ENCODE data around the gene C17orf100. TPM values are rescaled to one million over a fixed set of nuclear protein-coding genes. Genes with fewer than 3 reads are reported as not detected.

Gene C17orf100
- total and polyA plus RNA-seq, 4 donors = 0.56 to 33.2 (median 2.7) TPM

GRCh38 chr17:6683730-6684459 lies 32.3 kb downstream of the C17orf100 start:
- H3K9me3 ChIP-seq (ENCODE audit: control insufficient read depth in 4 of 4, low read length in 3 of 4) = no peaks in the 10 kb centered on the region
- 54% methylated on average over 3 of the region's 3 CpGs for WGBS
- peak overlapping the region in 1 of 2 donors; percentile 4 for H3K27ac ChIP-seq (ENCODE audit: low read depth in 1 of 2, low read length in 2 of 2)
- no peak overlapping the region for H3K9ac ChIP-seq (ENCODE audit: low read depth in 1 of 2, low read length in 2 of 2)
- no peak overlapping the region for H3K4me3 ChIP-seq (ENCODE audit: low read depth in 1 of 3, low read length in 3 of 3)
- H3K4me1 ChIP-seq (ENCODE audit: control insufficient read depth in 4 of 4, insufficient read depth in 4 of 4, low read length in 3 of 4) = peaks cover 4 to 51% (median 37%) of the 10 kb centered on the region in 4 donors
- no peaks in the 10 kb centered on the region for H3K27me3 ChIP-seq (ENCODE audit: control insufficient read depth in 4 of 4, insufficient read depth in 4 of 4, low read length in 3 of 4)
- H3K36me3 ChIP-seq (ENCODE audit: control insufficient read depth in 4 of 4, insufficient read depth in 3 of 4, low read depth in 1 of 4, low read length in 3 of 4) = peaks cover 1 to 9% (median 5%) of the 10 kb centered on the region in 4 donors
- TF ChIP-seq EGR1 (IDR thresholded peaks at IDR 0.05; ENCODE audit: low read depth in 2 of 2) = peak in 1 of 2 donors; percentile 8
- no peak for TF ChIP-seq MAX (IDR thresholded peaks at IDR 0.05)
- no peak for DNase-seq (ENCODE audit: low spot score)

- H3K9me3 ChIP-seq (ENCODE audit: control insufficient read depth in 4 of 4, low read length in 3 of 4) = no peaks in the 10 kb centered on the region
- DNase-seq (ENCODE audit: low spot score) = no peak
- H3K36me3 ChIP-seq (ENCODE audit: control insufficient read depth in 4 of 4, insufficient read depth in 3 of 4, low read depth in 1 of 4, low read length in 3 of 4) = peaks cover 1 to 14% (median 6%) of the 10 kb centered on the region in 4 donors
- H3K9ac ChIP-seq (ENCODE audit: low read depth in 1 of 2, low read length in 2 of 2) = no peak overlapping the region
- no peak overlapping the region for H3K4me3 ChIP-seq (ENCODE audit: low read depth in 1 of 3, low read length in 3 of 3)
- no peak for TF ChIP-seq ATF3 (IDR thresholded peaks at IDR 0.05)
- peak; percentile 23 to 29 for TF ChIP-seq JUND (IDR thresholded peaks at IDR 0.05)
- TF ChIP-seq HNF4A (conservative IDR thresholded peaks at IDR 0.05) = peak in 1 of 2 donors; percentile 21
- TF ChIP-seq HNF4G (IDR thresholded peaks at IDR 0.05) = no peak
- TF ChIP-seq RAD21 (IDR thresholded peaks at IDR 0.05) = peak in 1 of 2 donors; percentile 21
- no peaks in the 10 kb centered on the region for H3K27me3 ChIP-seq (ENCODE audit: control insufficient read depth in 4 of 4, insufficient read depth in 4 of 4, low read length in 3 of 4)
- peaks cover 4 to 51% (median 38%) of the 10 kb centered on the region in 4 donors for H3K4me1 ChIP-seq (ENCODE audit: control insufficient read depth in 4 of 4, insufficient read depth in 4 of 4, low read length in 3 of 4)
- peak overlapping the region in 1 of 2 donors; percentile 37 for H3K27ac ChIP-seq (ENCODE audit: low read depth in 1 of 2, low read length in 2 of 2)
- 50% methylated on average over 7 of the region's 7 CpGs for WGBS
These were observed 32.9 kb downstream of the C17orf100 start for GRCh38 chr17:6684460-6684783.

- WGBS = 76% methylated on average over 14 of the region's 14 CpGs
- no peak overlapping the region for H3K4me3 ChIP-seq (ENCODE audit: low read depth in 1 of 3, low read length in 3 of 3)
- DNase-seq (ENCODE audit: low spot score) = no peak
These were observed 33.6 kb downstream of the C17orf100 start for GRCh38 chr17:6684881-6685767.

More at GRCh38 chr17:6684881-6685767, 33.6 kb downstream of the C17orf100 start:
- peaks cover 4 to 51% (median 39%) of the 10 kb centered on the region in 4 donors for H3K4me1 ChIP-seq (ENCODE audit: control insufficient read depth in 4 of 4, insufficient read depth in 4 of 4, low read length in 3 of 4)
- TF ChIP-seq GABPA (IDR thresholded peaks at IDR 0.05 in 1 of 2, conservative IDR thresholded peaks at IDR 0.05 in 1 of 2) = no peak
- TF ChIP-seq CTCF (IDR thresholded peaks at IDR 0.05; ENCODE audit: low read depth, low read length, missing input control) = no peak
- no peak for TF ChIP-seq EGR1 (IDR thresholded peaks at IDR 0.05; ENCODE audit: low read depth in 2 of 2)
- TF ChIP-seq JUND (IDR thresholded peaks at IDR 0.05) = peak in 1 of 2 donors; percentile 3
- H3K9me3 ChIP-seq (ENCODE audit: control insufficient read depth in 4 of 4, low read length in 3 of 4) = no peaks in the 10 kb centered on the region
- H3K27ac ChIP-seq (ENCODE audit: low read depth in 1 of 2, low read length in 2 of 2) = peak overlapping the region; percentile 19 to 37
- H3K27me3 ChIP-seq (ENCODE audit: control insufficient read depth in 4 of 4, insufficient read depth in 4 of 4, low read length in 3 of 4) = no peaks in the 10 kb centered on the region
- peaks cover 1 to 21% (median 8%) of the 10 kb centered on the region in 4 donors for H3K36me3 ChIP-seq (ENCODE audit: control insufficient read depth in 4 of 4, insufficient read depth in 3 of 4, low read depth in 1 of 4, low read length in 3 of 4)
- no peak overlapping the region for H3K9ac ChIP-seq (ENCODE audit: low read depth in 1 of 2, low read length in 2 of 2)
